GM12878 (cell line): ENCODE results near the gene PSMB10. TPM values are rescaled to one million over a fixed set of nuclear protein-coding genes. Genes with fewer than 3 reads are reported as not detected.

Experiments
- BMI1 ChIP-seq: fragments of 450-650 bp; IDR thresholded peaks from 2 replicates; pipeline ENCODE4 v1.6.1; 2016; ENCODE audit warnings: mild to moderate bottlenecking, moderate library complexity, borderline replicate concordance
- CREB1 ChIP-seq: IDR thresholded peaks from 2 replicates; pipeline ENCODE4 v1.6.1; 2012; ENCODE audit warnings: low read depth, mild to moderate bottlenecking, inconsistent platforms
- ESRRA ChIP-seq: IDR thresholded peaks from 2 replicates; pipeline ENCODE4 v1.6.1; 2012; ENCODE audit warnings: mild to moderate bottlenecking, low read length, improper control_type of control experiment
- ETV6 ChIP-seq, 2 experiments: fragments of 450-650 bp in 1 of 2; IDR thresholded peaks in 1 of 2; conservative IDR thresholded peaks in 1 of 2; 2 replicates each; pipeline ENCODE4 v1.6.1; 2014; ENCODE audit warnings: antibody characterized with exemption in 1 of 2, borderline replicate concordance in 1 of 2, low read depth in 1 of 2, mild to moderate bottlenecking in 1 of 2, moderate library complexity in 1 of 2
- HCFC1 ChIP-seq: fragments of 150-350 bp; IDR thresholded peaks from 2 replicates; pipeline ENCODE4 v1.6.1; 2014; ENCODE audit warnings: low read length
- HDAC2 ChIP-seq: fragments of 200-600 bp; sonication (generic); IDR thresholded peaks from 2 replicates; pipeline ENCODE4 v1.6.1; 2017
- NFIC ChIP-seq: IDR thresholded peaks from 2 replicates; pipeline ENCODE4 v1.6.1; 2012; ENCODE audit warnings: low read depth, mild to moderate bottlenecking, inconsistent platforms, low read length, moderate library complexity
- NRF1 ChIP-seq: conservative IDR thresholded peaks from 2 replicates; pipeline ENCODE4 v1.6.1; 2011; ENCODE audit warnings: mild to moderate bottlenecking, low read depth, low read length, improper control_type of control experiment
- RCOR1 ChIP-seq: conservative IDR thresholded peaks from 2 replicates; pipeline ENCODE4 v1.6.1; 2012; ENCODE audit warnings: low read depth, low read length, improper control_type of control experiment
- polyA plus RNA-seq, 11 experiments: library from polyadenylated mRNA; depleted of rRNA in 4 of 11; unstranded in 6 of 11; stranded (reverse) in 5 of 11; fragments of >200 nt; fragmentation: Nextera tagmentation in 4 of 11; fragmentation: Illumina TruSeq in 1 of 11; extraction: Ambion mirVana in 4 of 11; extraction: Trizol in 1 of 11; gene quantifications; 1 replicate in 1 of 11; 2 replicates in 10 of 11; pipeline versions ENCODE4 v1.2.1 to v1.2.3, GENCODE V29; 2011 to 2016; ENCODE audit warnings: inconsistent platforms in 2 of 11, missing spikeins in 2 of 11, low read depth in 1 of 11
- total RNA-seq, 4 experiments: library from RNA; depleted of rRNA in 3 of 4; stranded (reverse); fragments of >200 nt in 3 of 4; fragmentation: Illumina TruSeq in 1 of 4; extraction: Trizol in 1 of 4; gene quantifications; 2 replicates each; pipeline versions ENCODE4 v1.2.1 to v1.2.3, GENCODE V29; 2013 to 2021
- TF ChIP-seq, protein P1 (sequence below): IDR thresholded peaks from 2 replicates; pipeline ENCODE4 v1.6.1; 2012; ENCODE audit warnings: low read depth, low read length, improper control_type of control experiment
- TF ChIP-seq, protein P2 (sequence below), 3 experiments: IDR thresholded peaks in 2 of 3; conservative IDR thresholded peaks in 1 of 3; 2 replicates each; pipeline ENCODE4 v1.5.1; 2011; ENCODE audit warnings: low read depth in 3 of 3, low read length in 3 of 3, mild to moderate bottlenecking in 3 of 3, control low read depth in 2 of 3, moderate library complexity in 2 of 3, inconsistent platforms in 1 of 3, mixed read lengths in 1 of 3; ENCODE audit not compliant: control insufficient read depth in 2 of 3, insufficient read depth in 1 of 3; ENCODE audit errors: extremely low read depth in 1 of 3
- TF ChIP-seq, protein P3 (sequence below): fragments of 450-650 bp; IDR thresholded peaks from 2 replicates; pipeline ENCODE4 v1.6.1; 2017; ENCODE audit warnings: mild to moderate bottlenecking
- TF ChIP-seq, protein P4 (sequence below): fragments of 450-650 bp; IDR thresholded peaks from 2 replicates; pipeline ENCODE4 v1.6.1; 2017; ENCODE audit warnings: mild to moderate bottlenecking, moderate library complexity
- TF ChIP-seq, protein P5 (sequence below): fragments of 450-650 bp; conservative IDR thresholded peaks from 2 replicates; pipeline ENCODE4 v1.6.1; 2017; ENCODE audit warnings: mild to moderate bottlenecking, moderate library complexity
- TF ChIP-seq, protein P6 (sequence below): fragments of 450-650 bp; IDR thresholded peaks from 2 replicates; pipeline ENCODE4 v1.6.1; 2016; ENCODE audit warnings: mild to moderate bottlenecking

Gene PSMB10
- total and polyA plus RNA-seq, 10 of the 15 experiments (the other 5 are each of a cell fraction or from before 2014, with no cell fraction given) = 24.1 to 308 (median 151) TPM

DNA sequence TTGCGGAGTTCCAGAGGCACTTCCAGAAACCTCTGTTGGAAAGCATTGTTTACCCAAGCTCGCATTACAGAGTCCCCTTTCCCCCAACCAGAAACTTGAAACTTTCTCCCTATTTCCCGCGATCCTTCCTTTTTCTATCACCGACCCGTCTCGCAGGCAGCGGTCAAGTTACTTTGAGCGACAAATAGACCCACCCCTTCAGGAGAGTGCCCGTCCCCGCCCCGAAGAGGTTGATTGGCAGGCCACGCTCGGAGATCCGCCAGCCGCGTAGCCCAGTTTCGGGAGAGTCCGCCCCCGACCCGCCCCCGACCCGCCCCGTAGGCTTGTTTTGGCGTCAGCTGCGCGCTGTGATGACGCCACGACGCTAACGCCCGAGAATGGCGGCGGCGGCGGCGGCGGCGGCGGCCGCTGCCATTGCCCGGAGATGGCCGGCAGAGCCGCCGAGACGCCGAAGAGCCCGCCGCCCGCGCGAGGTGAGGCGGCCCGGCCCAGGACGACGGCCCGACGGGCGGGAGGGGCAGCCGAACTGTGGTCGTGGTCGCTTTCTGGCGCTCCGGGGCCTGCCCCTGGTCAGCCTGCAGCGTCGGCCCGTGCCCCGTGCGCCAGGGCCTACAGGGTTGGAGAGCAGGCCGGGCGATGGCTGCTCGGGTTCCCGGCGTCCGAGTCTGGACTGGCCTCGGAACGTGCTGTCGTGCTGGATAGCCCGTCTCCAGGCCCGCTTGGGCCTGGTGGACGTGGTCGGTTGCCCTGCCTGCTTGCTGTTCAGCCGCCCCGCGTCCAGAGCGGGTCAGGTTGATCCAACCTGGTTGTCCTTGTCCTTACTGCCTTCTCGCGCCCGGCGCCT lies 43.5 kb downstream of the PSMB10 start, which contains the start of gene PSKH1 (continued):
- TF ChIP-seq NFIC (no peak), BMI1 (no peak), RCOR1 (no peak), ESRRA (no peak; the same call in 1 of the 2 replicates), HDAC2 (no peak), HCFC1 (peak; percentile 49; the same call in 1 of the 2 replicates), CREB1 (peak; percentile 99), NRF1 (no peak), ETV6 (conservative IDR thresholded peaks at IDR 0.05 in 1 of 2, IDR thresholded peaks at IDR 0.05 in 1 of 2; ENCODE audit: borderline replicate concordance in 1 of 2, low read depth in 1 of 2) (no peak)
- TF ChIP-seq, protein P1, sequence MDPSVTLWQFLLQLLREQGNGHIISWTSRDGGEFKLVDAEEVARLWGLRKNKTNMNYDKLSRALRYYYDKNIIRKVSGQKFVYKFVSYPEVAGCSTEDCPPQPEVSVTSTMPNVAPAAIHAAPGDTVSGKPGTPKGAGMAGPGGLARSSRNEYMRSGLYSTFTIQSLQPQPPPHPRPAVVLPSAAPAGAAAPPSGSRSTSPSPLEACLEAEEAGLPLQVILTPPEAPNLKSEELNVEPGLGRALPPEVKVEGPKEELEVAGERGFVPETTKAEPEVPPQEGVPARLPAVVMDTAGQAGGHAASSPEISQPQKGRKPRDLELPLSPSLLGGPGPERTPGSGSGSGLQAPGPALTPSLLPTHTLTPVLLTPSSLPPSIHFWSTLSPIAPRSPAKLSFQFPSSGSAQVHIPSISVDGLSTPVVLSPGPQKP = no peak
- TF ChIP-seq, protein P2, sequence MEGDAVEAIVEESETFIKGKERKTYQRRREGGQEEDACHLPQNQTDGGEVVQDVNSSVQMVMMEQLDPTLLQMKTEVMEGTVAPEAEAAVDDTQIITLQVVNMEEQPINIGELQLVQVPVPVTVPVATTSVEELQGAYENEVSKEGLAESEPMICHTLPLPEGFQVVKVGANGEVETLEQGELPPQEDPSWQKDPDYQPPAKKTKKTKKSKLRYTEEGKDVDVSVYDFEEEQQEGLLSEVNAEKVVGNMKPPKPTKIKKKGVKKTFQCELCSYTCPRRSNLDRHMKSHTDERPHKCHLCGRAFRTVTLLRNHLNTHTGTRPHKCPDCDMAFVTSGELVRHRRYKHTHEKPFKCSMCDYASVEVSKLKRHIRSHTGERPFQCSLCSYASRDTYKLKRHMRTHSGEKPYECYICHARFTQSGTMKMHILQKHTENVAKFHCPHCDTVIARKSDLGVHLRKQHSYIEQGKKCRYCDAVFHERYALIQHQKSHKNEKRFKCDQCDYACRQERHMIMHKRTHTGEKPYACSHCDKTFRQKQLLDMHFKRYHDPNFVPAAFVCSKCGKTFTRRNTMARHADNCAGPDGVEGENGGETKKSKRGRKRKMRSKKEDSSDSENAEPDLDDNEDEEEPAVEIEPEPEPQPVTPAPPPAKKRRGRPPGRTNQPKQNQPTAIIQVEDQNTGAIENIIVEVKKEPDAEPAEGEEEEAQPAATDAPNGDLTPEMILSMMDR (IDR thresholded peaks at IDR 0.05 in 2 of 3, conservative IDR thresholded peaks at IDR 0.05 in 1 of 3; ENCODE audit: control insufficient read depth in 2 of 3, extremely low read depth in 1 of 3, insufficient read depth in 1 of 3, low read depth in 3 of 3, low read length in 3 of 3) = no peak
- TF ChIP-seq, protein P3, sequence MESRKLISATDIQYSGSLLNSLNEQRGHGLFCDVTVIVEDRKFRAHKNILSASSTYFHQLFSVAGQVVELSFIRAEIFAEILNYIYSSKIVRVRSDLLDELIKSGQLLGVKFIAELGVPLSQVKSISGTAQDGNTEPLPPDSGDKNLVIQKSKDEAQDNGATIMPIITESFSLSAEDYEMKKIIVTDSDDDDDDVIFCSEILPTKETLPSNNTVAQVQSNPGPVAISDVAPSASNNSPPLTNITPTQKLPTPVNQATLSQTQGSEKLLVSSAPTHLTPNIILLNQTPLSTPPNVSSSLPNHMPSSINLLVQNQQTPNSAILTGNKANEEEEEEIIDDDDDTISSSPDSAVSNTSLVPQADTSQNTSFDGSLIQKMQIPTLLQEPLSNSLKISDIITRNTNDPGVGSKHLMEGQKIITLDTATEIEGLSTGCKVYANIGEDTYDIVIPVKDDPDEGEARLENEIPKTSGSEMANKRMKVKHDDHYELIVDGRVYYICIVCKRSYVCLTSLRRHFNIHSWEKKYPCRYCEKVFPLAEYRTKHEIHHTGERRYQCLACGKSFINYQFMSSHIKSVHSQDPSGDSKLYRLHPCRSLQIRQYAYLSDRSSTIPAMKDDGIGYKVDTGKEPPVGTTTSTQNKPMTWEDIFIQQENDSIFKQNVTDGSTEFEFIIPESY = no peak
- TF ChIP-seq, protein P4, sequence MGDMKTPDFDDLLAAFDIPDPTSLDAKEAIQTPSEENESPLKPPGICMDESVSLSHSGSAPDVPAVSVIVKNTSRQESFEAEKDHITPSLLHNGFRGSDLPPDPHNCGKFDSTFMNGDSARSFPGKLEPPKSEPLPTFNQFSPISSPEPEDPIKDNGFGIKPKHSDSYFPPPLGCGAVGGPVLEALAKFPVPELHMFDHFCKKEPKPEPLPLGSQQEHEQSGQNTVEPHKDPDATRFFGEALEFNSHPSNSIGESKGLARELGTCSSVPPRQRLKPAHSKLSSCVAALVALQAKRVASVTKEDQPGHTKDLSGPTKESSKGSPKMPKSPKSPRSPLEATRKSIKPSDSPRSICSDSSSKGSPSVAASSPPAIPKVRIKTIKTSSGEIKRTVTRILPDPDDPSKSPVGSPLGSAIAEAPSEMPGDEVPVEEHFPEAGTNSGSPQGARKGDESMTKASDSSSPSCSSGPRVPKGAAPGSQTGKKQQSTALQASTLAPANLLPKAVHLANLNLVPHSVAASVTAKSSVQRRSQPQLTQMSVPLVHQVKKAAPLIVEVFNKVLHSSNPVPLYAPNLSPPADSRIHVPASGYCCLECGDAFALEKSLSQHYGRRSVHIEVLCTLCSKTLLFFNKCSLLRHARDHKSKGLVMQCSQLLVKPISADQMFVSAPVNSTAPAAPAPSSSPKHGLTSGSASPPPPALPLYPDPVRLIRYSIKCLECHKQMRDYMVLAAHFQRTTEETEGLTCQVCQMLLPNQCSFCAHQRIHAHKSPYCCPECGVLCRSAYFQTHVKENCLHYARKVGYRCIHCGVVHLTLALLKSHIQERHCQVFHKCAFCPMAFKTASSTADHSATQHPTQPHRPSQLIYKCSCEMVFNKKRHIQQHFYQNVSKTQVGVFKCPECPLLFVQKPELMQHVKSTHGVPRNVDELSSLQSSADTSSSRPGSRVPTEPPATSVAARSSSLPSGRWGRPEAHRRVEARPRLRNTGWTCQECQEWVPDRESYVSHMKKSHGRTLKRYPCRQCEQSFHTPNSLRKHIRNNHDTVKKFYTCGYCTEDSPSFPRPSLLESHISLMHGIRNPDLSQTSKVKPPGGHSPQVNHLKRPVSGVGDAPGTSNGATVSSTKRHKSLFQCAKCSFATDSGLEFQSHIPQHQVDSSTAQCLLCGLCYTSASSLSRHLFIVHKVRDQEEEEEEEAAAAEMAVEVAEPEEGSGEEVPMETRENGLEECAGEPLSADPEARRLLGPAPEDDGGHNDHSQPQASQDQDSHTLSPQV = peak; percentile 15; the same call in 1 of the 2 replicates
- TF ChIP-seq, protein P5, sequence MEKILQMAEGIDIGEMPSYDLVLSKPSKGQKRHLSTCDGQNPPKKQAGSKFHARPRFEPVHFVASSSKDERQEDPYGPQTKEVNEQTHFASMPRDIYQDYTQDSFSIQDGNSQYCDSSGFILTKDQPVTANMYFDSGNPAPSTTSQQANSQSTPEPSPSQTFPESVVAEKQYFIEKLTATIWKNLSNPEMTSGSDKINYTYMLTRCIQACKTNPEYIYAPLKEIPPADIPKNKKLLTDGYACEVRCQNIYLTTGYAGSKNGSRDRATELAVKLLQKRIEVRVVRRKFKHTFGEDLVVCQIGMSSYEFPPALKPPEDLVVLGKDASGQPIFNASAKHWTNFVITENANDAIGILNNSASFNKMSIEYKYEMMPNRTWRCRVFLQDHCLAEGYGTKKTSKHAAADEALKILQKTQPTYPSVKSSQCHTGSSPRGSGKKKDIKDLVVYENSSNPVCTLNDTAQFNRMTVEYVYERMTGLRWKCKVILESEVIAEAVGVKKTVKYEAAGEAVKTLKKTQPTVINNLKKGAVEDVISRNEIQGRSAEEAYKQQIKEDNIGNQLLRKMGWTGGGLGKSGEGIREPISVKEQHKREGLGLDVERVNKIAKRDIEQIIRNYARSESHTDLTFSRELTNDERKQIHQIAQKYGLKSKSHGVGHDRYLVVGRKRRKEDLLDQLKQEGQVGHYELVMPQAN = peak; percentile 90
- TF ChIP-seq, protein P6, sequence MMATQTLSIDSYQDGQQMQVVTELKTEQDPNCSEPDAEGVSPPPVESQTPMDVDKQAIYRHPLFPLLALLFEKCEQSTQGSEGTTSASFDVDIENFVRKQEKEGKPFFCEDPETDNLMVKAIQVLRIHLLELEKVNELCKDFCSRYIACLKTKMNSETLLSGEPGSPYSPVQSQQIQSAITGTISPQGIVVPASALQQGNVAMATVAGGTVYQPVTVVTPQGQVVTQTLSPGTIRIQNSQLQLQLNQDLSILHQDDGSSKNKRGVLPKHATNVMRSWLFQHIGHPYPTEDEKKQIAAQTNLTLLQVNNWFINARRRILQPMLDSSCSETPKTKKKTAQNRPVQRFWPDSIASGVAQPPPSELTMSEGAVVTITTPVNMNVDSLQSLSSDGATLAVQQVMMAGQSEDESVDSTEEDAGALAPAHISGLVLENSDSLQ = peak; percentile 98
